SU-DHL-6 (cell line): Measurements from ENCODE around the gene BATF2.

Source experiments
- CTCF ChIP-seq: fragments of 200-600 bp; sonication (generic); IDR thresholded peaks from one replicate; pipeline ENCODE4 v1.5.1; 2017; ENCODE audit warnings: antibody characterized with exemption, mild to moderate bottlenecking, low read length, moderate library complexity; ENCODE audit not compliant: insufficient read depth, poor library complexity, severe bottlenecking
- EZH2phosphoT487 ChIP-seq: fragments of 200-600 bp; sonication (generic), shearing (Covaris generic); conservative IDR thresholded peaks from 2 replicates; pipeline ENCODE4 v1.6.1; 2018; ENCODE audit warnings: mild to moderate bottlenecking, antibody characterized with exemption, low read length, moderate library complexity, mixed read lengths

GRCh38 chr11:64989416-64989815, 7.4 kb downstream of the BATF2 start:
- TF ChIP-seq CTCF (no peak), EZH2phosphoT487 (no peak)
